Body of pancreas (tissue), 4 donors: ENCODE results near the gene LITAFD. TPM values are rescaled to one million over a fixed set of nuclear protein-coding genes. Genes with fewer than 3 reads are reported as not detected.
"Not testable (repeated sequence)": the region's sequence is repeated elsewhere in the genome, so short reads cannot be mapped to it uniquely, and the experiment has no call there.

Source experiments
- ATAC-seq: fragments of 150-250 bp; one replicate; pipeline ENCODE4 v1.9.1; 2016
- DNase-seq, 4 donors: peaks; one replicate each; pipeline ENCODE4 v3.0.0-alpha.2; 2019
- H3K27ac ChIP-seq, 4 donors: fragments of 200-600 bp; sonication (generic); 1 replicate in 3 of 4; 2 replicates in 1 of 4; pipeline versions ENCODE4 v1.5.1 to v1.6.1; 2016 to 2019; ENCODE audit warnings: mild to moderate bottlenecking in 1 of 4, mixed read lengths in 1 of 4, moderate library complexity in 1 of 4
- H3K27me3 ChIP-seq, 2 donors: fragments of 200-600 bp; sonication (generic); one replicate each; pipeline ENCODE4 v1.6.0; 2016; ENCODE audit warnings: mild to moderate bottlenecking in 1 of 2
- H3K36me3 ChIP-seq, 2 donors: fragments of 200-600 bp; sonication (generic); replicated peaks in 1 of 2; 2 replicates each; pipeline ENCODE4 v1.5.1; 2016; ENCODE audit warnings: low read depth in 2 of 2; ENCODE audit not compliant: insufficient read depth in 1 of 2
- H3K4me1 ChIP-seq: fragments of 200-600 bp; sonication (generic); one replicate; pipeline ENCODE4 v1.6.0; 2016
- H3K4me3 ChIP-seq, 2 donors: fragments of 200-600 bp; sonication (generic); 1 replicate in 1 of 2; 2 replicates in 1 of 2; pipeline ENCODE4 v1.5.1; 2016 to 2019
- H3K9me3 ChIP-seq, 3 donors: fragments of 200-600 bp; sonication (generic); 1 replicate in 2 of 3; 2 replicates in 1 of 3; pipeline ENCODE4 v1.5.1; 2016
- CTCF ChIP-seq, 7 experiments: fragments of 450-650 bp in 4 of 7; fragments of 200-600 bp in 3 of 7; sonication (generic) in 3 of 7; IDR thresholded peaks; one replicate each; pipeline ENCODE4 v1.5.1; 2016 to 2019; ENCODE audit warnings: antibody characterized with exemption in 7 of 7
- POLR2A ChIP-seq, 3 donors: fragments of 450-650 bp; IDR thresholded peaks; one replicate each; pipeline ENCODE4 v1.6.1; 2016; ENCODE audit warnings: antibody characterized with exemption in 3 of 3, mild to moderate bottlenecking in 2 of 3
- WGBS, 2 donors: methylation state at CpG; one replicate each; pipeline ENCODE4 v1.1.5; 2017; 5-methylcytosine and 5-hydroxymethylcytosine counted together
- intact Hi-C: fragments of 100-400 bp; cut with DNase I; formaldehyde crosslinking; loops from one replicate; pipeline ENCODE4 v1.15.1; 2023
- total RNA-seq, 2 donors: library from RNA; depleted of rRNA; stranded (reverse); fragments of >200 nt; gene quantifications; one replicate each; pipeline ENCODE4 v1.1.0, GENCODE V29; 2016

LITAFD gene
- total RNA-seq, 2 donors from 2014 or later: not detected

- 2 to 3% methylated on average over 28 to 35 of the region's 35 CpGs for WGBS, 2 donors
- Histone ChIP-seq H3K4me1 (peaks cover 71% of the 10 kb centered on the region), H3K27ac (peak overlapping the region; percentile 48 to 94 (median 91)), H3K36me3 (no peaks in the 10 kb centered on the region), H3K4me3 (peak overlapping the region; percentile 57 to 82), H3K9me3 (no peaks in the 10 kb centered on the region), H3K27me3 (no peaks in the 10 kb centered on the region)
- intact Hi-C loops: no loop called here
- peak in 3 of 4 donors; percentile 53 to 68 (median 63) for DNase-seq
- no peak for TF ChIP-seq CTCF (IDR thresholded peaks at IDR 0.05)
- TF ChIP-seq POLR2A (IDR thresholded peaks at IDR 0.05): no peak
- no peak for ATAC-seq
Measured at GRCh38 chr16:8867216-8867931, 14.8 kb upstream of the LITAFD start.

- peaks cover 65% of the 10 kb centered on the region for H3K4me1 ChIP-seq
- no peak for ATAC-seq
- H3K9me3 ChIP-seq: no peaks in the 10 kb centered on the region
- H3K27ac ChIP-seq: peak overlapping the region in 3 of 4 donors; percentile 88 to 94 (median 94)
- no peak for TF ChIP-seq CTCF (IDR thresholded peaks at IDR 0.05)
- TF ChIP-seq POLR2A (IDR thresholded peaks at IDR 0.05): no peak
- intact Hi-C loops: no loop called here
- peak overlapping the region; percentile 57 to 82 for H3K4me3 ChIP-seq
- DNase-seq: no peak
- no peaks in the 10 kb centered on the region for H3K36me3 ChIP-seq
- H3K27me3 ChIP-seq: no peaks in the 10 kb centered on the region
- WGBS, 2 donors: 0% methylated on average over 15 to 16 of the region's 16 CpGs
Measured at GRCh38 chr16:8867932-8868415, 14.2 kb upstream of the LITAFD start.

GRCh38 chr16:8868416-8869211 is 13.5 kb upstream of the LITAFD start, which contains the start of gene CARHSP1:
CARHSP1 (minus strand) TSS chr16:8869006; CDS start chr16:8859328, 9,678 bp downstream.
- H3K4me3 ChIP-seq: peak within 1 kb of the TSS; percentile 57 to 82
- H3K4me1 ChIP-seq: peaks cover 59% of the 10 kb centered on the region
- TF ChIP-seq POLR2A (IDR thresholded peaks at IDR 0.05) (peak; percentile 60 to 78 (median 63)), CTCF (IDR thresholded peaks at IDR 0.05) (no peak)

GRCh38 chr16:8869212-8869987 is 12.8 kb upstream of the LITAFD start:
- H3K36me3 ChIP-seq: no peaks in the 10 kb centered on the region
- ATAC-seq: no peak
- 25 to 28% methylated on average over 29 to 37 of the region's 37 CpGs for WGBS, 2 donors
- H3K27me3 ChIP-seq: no peaks in the 10 kb centered on the region
- H3K4me3 ChIP-seq: no peak overlapping the region
- peaks cover 51% of the 10 kb centered on the region for H3K4me1 ChIP-seq
- no peak for DNase-seq
- TF ChIP-seq CTCF (IDR thresholded peaks at IDR 0.05): peak in 3 of 7 experiments; percentile 16 to 48 (median 42)
- TF ChIP-seq POLR2A (IDR thresholded peaks at IDR 0.05): peak in 2 of 3 donors; percentile 38 to 50
- intact Hi-C loops: no loop called here
- peak overlapping the region in 3 of 4 donors; percentile 59 to 94 (median 88) for H3K27ac ChIP-seq
- no peaks in the 10 kb centered on the region for H3K9me3 ChIP-seq

More at GRCh38 chr16:8868416-8869211, 13.5 kb upstream of the LITAFD start, which contains the start of gene CARHSP1:
- Histone ChIP-seq H3K36me3 (no peaks in the 10 kb centered on the region), H3K27me3 (no peaks in the 10 kb centered on the region), H3K9me3 (no peaks in the 10 kb centered on the region), H3K27ac (peak within 1 kb of the TSS; percentile 57 to 94 (median 91))
- peak; percentile 87 for ATAC-seq
- peak; percentile 83 to 91 (median 88) for DNase-seq
- whole genome bisulfite sequencing, 2 donors: 0% methylated on average over 17 to 65 of the region's 83 CpGs
- intact Hi-C loops: no loop called here

GRCh38 chr16:8869988-8870241 is 12.2 kb upstream of the LITAFD start:
- DNase-seq, H3K4me3 ChIP-seq, intact Hi-C loops, H3K9me3 ChIP-seq, H3K27me3 ChIP-seq, ATAC-seq, H3K36me3 ChIP-seq: not testable (repeated sequence)
- 92 to 96% methylated on average over 10 of the region's 10 CpGs for WGBS, 2 donors
- Histone ChIP-seq H3K4me1 (peaks cover 46% of the 10 kb centered on the region), H3K27ac (peak overlapping the region in 2 of 4 donors; percentile 59 to 94)
